IPS-11a (cell line): ENCODE measurements around the gene ZFP69.

Experiments used
- H3K4me3 ChIP-seq: one replicate; pipeline ENCODE4 v1.5.1; 2013; ENCODE audit warnings: low read depth, low read length, control low read depth

The ZFP69 gene

DNA sequence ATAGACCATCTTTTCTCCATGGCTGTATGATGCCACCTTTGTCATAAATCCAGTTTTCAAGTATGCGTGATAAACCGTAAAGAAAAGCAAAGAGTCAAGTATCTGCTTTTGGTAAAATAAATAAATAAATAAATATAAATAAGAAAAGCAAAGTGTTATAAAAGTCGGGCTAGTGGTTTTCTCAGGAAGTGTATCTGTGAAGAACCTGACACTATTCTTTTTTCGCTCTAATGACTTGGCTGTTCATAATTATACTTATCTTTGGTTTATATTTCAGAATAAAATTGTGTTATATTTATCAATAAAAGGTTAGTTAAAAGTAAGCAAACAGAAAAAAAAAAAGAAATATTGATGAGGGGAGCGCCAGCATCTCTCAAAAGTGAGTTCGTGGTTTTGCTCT lies 30.9 kb downstream of the ZFP69 start:
- H3K4me3 ChIP-seq, result peak overlapping the region; percentile 61

DNA sequence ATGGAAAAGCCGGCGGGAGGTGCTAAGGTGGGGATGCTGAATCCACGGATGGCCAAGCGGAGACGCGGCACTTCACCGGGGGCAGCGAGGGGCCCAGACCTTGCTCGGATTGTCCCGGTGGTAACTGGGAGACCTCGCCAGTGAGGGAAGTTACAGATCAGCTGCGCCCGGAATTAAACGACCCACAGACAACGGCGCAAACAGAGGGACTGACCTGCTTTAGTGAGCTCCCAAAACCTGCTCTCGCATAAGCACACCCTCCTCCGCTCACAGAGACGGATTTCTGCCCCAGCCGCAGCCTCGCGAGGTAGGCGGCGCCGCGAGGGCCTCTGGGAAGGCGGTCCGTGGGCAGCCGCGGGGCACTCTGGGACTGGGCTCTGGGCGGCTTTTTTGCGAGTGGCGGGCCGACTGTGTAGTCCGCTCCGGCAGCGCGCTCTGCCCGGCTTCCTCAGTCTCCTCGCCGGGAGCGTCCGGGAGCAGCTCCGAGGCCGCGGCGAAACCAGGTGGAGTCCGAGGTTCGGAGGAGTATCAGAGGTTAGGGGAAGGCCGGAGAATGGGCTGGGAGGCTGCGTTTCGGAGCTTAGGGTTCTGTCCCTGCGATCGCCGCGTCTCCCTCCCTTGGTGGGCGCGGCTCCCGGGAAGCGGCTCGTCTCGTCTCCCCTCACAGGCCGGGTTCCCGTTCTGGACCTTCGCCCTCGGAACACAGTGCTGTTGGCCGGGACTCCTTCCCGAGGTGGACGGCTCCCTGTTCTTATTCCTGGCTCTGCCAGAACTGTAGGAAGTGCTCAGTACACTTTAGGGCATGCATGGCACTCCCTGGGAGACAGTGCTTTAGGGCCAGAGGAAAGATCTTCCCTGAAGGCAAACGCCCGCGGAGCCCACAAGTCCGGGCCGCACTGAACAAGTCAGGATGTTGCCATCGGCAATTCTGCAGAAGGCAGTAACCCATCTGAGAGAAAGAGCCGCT lies 31.6 kb downstream of the ZFP69 start, which contains the start of gene EXO5:
Gene EXO5 (plus strand): TSS at position 393 of the 967 bp plus-strand sequence. CDS start 5,778 bp downstream, outside the sequence.
- peak within 1 kb of the TSS; percentile 61 for H3K4me3 ChIP-seq

DNA sequence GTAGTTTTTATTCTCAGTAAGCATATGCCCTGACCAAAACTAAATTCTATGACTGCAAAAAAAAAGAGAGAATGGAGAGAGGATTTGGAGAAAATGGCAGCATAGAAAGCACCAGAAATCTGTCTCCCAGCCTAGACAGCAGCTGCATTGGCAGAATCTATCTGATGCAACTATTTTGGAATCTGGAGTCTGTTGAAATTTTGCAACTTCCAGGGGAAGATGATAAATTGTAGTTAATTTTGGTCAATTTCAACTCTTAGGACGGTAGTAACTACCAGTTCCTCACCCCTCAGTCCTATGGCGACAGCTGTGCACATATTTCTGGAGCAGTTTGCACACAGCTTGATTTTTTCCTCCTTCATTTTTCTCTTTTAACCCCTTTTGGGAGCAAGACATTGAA lies 42.4 kb downstream of the ZFP69 start:
- no peak overlapping the region for H3K4me3 ChIP-seq

DNA sequence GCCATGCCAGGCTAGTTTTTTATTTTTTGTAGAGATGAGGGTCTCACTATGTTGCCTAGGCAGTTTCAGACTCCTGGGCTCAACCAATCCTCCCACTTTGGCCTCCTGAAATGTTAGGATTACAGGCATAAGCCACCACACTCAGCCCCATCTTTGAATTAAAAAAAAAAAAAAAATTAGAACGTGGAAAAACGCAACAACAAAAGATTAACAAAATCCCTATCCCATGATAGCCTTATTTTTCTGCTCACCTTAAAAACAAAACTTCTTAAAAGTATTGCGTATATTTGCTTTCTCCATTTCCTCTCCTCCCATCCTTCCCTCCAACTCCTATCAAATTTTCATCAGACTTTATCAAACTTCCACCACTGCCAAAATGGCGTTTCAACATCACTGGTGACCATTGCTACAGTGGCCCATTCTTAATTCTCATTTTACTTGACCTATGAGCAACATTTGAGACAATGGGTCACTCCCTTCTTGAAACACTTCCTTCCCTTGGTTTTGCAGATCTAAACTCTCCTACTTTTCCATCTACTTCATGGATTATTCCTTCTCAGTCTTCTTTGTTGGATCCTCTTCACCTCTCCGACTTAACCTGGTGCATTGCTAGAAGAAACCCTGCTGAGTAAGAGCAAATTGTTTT lies 53.8 kb downstream of the ZFP69 start:
- H3K4me3 ChIP-seq, result peak overlapping the region; percentile 92

DNA sequence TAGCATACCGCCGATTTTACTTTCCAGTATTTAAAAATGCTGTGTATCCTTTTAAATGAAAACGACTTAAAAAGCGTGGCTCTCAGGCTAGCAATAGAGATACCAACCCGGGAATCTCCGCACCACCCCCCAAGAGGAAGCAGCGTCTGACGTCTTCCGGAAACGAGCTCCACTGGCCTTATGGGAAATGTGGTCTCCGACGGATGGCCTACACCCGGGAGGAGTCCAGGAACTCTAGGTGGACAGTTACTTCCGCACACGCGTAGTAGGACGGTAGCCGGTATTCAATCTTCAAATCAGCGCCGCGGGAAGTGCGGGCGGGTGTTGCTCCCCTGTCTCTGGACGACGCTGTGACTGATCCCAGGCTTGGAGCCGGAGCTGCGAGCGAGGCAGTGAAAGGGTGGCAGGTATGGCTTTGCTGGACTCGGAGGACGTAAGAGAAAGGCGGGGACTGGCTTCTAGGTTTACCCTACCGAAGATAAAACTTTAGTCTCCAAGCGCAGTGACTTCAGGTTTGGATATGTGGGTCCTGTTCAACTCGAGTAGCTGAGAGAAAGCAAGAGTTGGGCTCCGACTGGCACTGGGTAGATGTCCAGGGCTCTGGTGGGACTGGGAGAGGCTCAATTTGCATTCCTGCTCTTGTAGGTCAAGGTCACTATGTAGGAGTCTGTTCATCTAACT lies 54.4 kb downstream of the ZFP69 start, which contains the start of gene ZNF684:
Gene ZNF684 (plus strand): TSS at position 257 of the 681 bp plus-strand sequence. CDS start 1,530 bp downstream, outside the sequence.
- H3K4me3 ChIP-seq, result peak within 1 kb of the TSS; percentile 92

DNA sequence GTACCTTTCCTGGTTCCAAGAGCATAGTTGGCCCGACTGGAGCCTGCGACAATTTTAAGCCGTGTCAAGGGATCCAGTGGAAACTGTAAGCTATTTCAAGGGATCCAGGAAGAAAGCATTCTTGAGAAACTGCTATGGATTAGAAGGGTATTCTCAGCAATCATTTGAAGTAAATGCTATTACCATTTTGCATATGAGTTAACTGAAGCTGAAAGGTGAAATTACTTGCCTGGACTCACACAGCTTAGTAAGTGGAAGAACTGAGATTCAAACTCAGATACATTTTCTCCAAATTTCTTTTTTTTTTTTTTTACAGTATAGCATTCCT lies 54.9 kb downstream of the ZFP69 start:
- peak overlapping the region; percentile 92 for H3K4me3 ChIP-seq

DNA sequence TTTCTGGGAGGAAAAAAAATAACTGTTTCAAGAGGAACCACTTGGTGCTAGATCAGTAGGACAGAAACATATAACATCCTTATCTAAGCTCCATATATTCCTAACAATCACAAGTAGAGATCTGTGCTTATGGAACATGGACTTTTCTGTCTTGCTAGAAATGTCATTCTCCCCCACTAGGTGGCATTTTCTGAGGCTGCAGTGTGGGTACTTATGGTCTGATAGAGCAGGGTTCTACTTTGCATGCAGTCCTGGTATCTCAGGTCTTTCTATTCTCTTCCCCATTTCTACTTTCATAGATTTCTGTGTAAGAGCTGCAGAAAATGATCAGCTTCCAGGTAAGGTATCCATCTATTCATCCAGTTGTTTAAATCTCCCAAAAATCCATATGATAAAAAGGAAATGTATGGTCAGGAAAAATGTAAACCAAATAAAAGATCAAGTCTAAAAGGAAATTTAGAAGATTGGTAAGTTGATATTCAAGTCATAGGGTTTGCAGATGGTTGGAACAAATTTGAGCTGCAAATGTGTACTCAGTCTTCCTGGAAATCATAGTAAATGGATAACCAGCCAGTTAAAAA lies 55.8 kb downstream of the ZFP69 start:
- H3K4me3 ChIP-seq, result no peak overlapping the region

DNA sequence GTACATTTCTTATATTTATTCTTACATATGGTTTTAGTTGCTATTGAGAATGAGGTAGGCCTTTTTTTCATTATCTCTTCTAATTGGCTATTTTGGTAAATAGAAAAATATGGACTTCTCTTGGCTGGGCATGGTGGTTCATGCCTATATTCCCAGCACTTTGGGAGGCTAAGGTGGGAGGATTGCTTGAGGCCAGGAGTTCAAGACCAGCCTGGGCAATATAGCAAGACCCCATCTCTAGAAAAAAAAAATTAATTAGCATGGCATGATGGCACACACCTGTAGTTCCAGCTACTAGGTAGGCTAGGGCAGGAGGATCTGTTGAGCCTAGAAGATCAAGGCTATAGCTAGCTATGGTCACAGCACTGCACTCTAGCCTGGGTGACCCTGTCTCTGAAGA lies 57.5 kb downstream of the ZFP69 start:
- no peak overlapping the region for H3K4me3 ChIP-seq

DNA sequence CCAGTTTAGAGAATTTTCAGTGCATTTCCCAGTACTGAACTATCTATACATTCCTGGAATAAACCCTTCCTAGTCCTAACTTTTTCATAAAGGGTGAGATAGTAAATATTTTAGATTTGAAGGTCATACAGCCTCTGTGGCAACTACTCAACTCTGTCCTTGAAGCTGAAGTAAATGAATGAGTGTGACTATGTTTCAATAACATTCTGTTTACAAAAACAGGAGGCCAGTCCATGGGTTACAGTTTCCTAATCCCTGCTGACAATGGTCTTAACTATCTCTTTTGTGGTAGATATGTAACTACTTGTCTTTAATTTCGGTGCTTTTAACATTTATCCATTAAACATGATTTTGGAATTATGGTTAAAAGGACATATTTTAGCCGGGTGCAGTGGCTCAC lies 58.6 kb downstream of the ZFP69 start:
- no peak overlapping the region for H3K4me3 ChIP-seq

DNA sequence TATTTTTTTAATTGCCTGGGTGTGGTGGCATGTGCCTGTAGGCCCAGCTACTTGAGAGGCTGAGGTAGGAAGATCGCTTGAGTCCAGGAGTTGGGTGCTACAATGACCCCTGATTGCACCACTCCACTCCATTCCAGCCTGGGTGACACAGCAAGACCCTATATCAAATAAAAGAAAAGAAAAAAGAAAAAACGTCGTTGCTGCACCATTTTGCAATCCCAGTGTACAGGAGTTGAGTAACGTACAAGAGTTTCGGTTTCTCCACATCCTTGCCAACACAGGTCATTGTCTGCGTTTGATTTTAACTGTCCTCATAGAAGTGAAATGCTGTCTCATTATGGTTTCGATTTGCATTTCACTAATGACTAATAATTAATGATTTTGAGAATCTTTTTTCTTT lies 62.2 kb downstream of the ZFP69 start:
- no peak overlapping the region for H3K4me3 ChIP-seq
